PC-9 (cell line): Measurements from ENCODE around the gene MYD88. TPM values are rescaled to one million over a fixed set of nuclear protein-coding genes. Genes with fewer than 3 reads are reported as not detected.

Experiments
- BruUV-seq: library from RNA; stranded (reverse); fragments of 400-500 nt; replicated peaks from 2 replicates; lab custom pipeline; 2021; lab: Mats Ljungman, UMichigan
- CTCF ChIA-PET: fragments of 300-600 bp; sonication (Branson Sonifier 250); formaldehyde crosslinking; loops from one replicate; lab custom pipeline; 2022; ENCODE audit warnings: antibody characterized with exemption; lab: Charles Lee
- POLR2A ChIA-PET: fragments of 300-600 bp; sonication (Branson Sonifier 250); formaldehyde crosslinking; loops from one replicate; lab custom pipeline; 2022; ENCODE audit warnings: antibody characterized with exemption; ENCODE audit not compliant: unreplicated experiment; lab: Charles Lee
- DNase-seq, 2 experiments: peaks; one replicate each; pipeline versions ENCODE4 v3.0.0 to v3.0.0-alpha.2; 2015 to 2022; ENCODE audit warnings: mixed read lengths in 1 of 2
- H2AFZ ChIP-seq: fragments of 200-600 bp; sonication (generic); 2 replicates; pipeline ENCODE4 v1.8.1; 2017; ENCODE audit warnings: antibody characterized with exemption
- H3F3A ChIP-seq: fragments of 200-600 bp; sonication (generic); 2 replicates; pipeline ENCODE4 v1.8.1; 2017; ENCODE audit warnings: antibody characterized with exemption, mild to moderate bottlenecking, low read depth; ENCODE audit not compliant: insufficient read depth
- H3K27ac ChIP-seq: fragments of 200-600 bp; sonication (generic); 2 replicates; pipeline ENCODE4 v1.6.1; 2016; ENCODE audit warnings: mixed run types
- H3K27me3 ChIP-seq: fragments of 200-600 bp; sonication (generic); 2 replicates; pipeline ENCODE4 v1.6.1; 2016; ENCODE audit warnings: low read depth, mixed run types; ENCODE audit not compliant: insufficient read depth
- H3K36me3 ChIP-seq: fragments of 200-600 bp; sonication (generic); 2 replicates; pipeline ENCODE4 v1.6.1; 2016; ENCODE audit warnings: low read depth, mixed run types
- H3K4me1 ChIP-seq: fragments of 200-600 bp; sonication (generic); replicated peaks from 2 replicates; pipeline ENCODE4 v1.6.1; 2016; ENCODE audit warnings: mixed run types; ENCODE audit not compliant: insufficient read depth
- H3K4me2 ChIP-seq: fragments of 200-600 bp; sonication (generic); 2 replicates; pipeline ENCODE4 v1.6.1; 2017; ENCODE audit warnings: mixed run types
- H3K4me3 ChIP-seq: fragments of 200-600 bp; sonication (generic); 2 replicates; pipeline ENCODE4 v1.6.1; 2016; ENCODE audit warnings: mixed run types
- H3K79me2 ChIP-seq: fragments of 200-600 bp; sonication (generic); 2 replicates; pipeline ENCODE4 v1.6.1; 2017; ENCODE audit warnings: low read depth, mixed run types
- H3K9me2 ChIP-seq: fragments of 200-600 bp; sonication (generic); 2 replicates; pipeline ENCODE4 v1.8.1; 2017; ENCODE audit warnings: mild to moderate bottlenecking; ENCODE audit not compliant: insufficient read depth
- H3K9me3 ChIP-seq: fragments of 200-600 bp; sonication (generic); 2 replicates; pipeline ENCODE4 v1.8.1; 2016; ENCODE audit warnings: low read depth; ENCODE audit not compliant: insufficient read depth
- H4K20me1 ChIP-seq: fragments of 200-600 bp; sonication (generic); 2 replicates; pipeline ENCODE4 v1.8.1; 2017; ENCODE audit not compliant: insufficient read depth
- CTCF ChIP-seq: fragments of 200-600 bp; sonication (generic); conservative IDR thresholded peaks from 2 replicates; pipeline ENCODE4 v1.6.1; 2017; ENCODE audit warnings: mixed run types, antibody characterized with exemption, mild to moderate bottlenecking, moderate library complexity
- EZH2 ChIP-seq: fragments of 200-600 bp; sonication (generic); IDR thresholded peaks from 2 replicates; pipeline ENCODE4 v1.8.0; 2017; ENCODE audit warnings: antibody characterized with exemption, low read depth
- intact Hi-C: fragments of 100-400 bp; cut with micrococcal nuclease; formaldehyde crosslinking; loops from one replicate; pipeline ENCODE4 v1.10.0; 2022; ENCODE audit not compliant: unreplicated experiment
- total RNA-seq: library from RNA; stranded (reverse); gene quantifications from 2 replicates; pipeline ENCODE4 v1.2.3, GENCODE V29; 2021

MYD88 gene
- total RNA-seq, 1 experiment from 2014 or later = 25.0 TPM

- Histone ChIP-seq H3K4me3 (no peak overlapping the region), H3K9me2 (no peaks in the 10 kb centered on the region), H2AFZ (no peak overlapping the region), H3K9me3 (no peaks in the 10 kb centered on the region), H3F3A (no peaks in the 10 kb centered on the region), H3K4me1 (no peaks in the 10 kb centered on the region), H3K4me2 (no peak overlapping the region), H3K27ac (no peak overlapping the region), H4K20me1 (no peaks in the 10 kb centered on the region), H3K27me3 (no peaks in the 10 kb centered on the region), H3K36me3 (no peaks in the 10 kb centered on the region), H3K79me2 (no peaks in the 10 kb centered on the region)
- ChIA-PET POLR2A (no interaction called here), CTCF (no interaction called here)
- BruUV-seq = no TSS peak
- intact Hi-C loops = no loop called here
- no peak for DNase-seq
- TF ChIP-seq EZH2 (no peak), CTCF (no peak)
These were observed 17.0 kb upstream of the MYD88 start for GRCh38 chr3:38121451-38121831.

GRCh38 chr3:38121832-38122461 lies 16.5 kb upstream of the MYD88 start:
- Histone ChIP-seq H3K4me1 (no peaks in the 10 kb centered on the region), H3K4me2 (no peak overlapping the region), H3K9me2 (no peaks in the 10 kb centered on the region), H3K36me3 (no peaks in the 10 kb centered on the region), H3K79me2 (no peaks in the 10 kb centered on the region), H4K20me1 (no peaks in the 10 kb centered on the region), H3K4me3 (no peak overlapping the region), H3K27ac (no peak overlapping the region), H2AFZ (no peak overlapping the region), H3F3A (no peaks in the 10 kb centered on the region), H3K27me3 (no peaks in the 10 kb centered on the region), H3K9me3 (no peaks in the 10 kb centered on the region)
- POLR2A ChIA-PET = no interaction called here
- no TSS peak for BruUV-seq
- intact Hi-C loops = no loop called here
- DNase-seq = no peak
- CTCF ChIA-PET = no interaction called here
- TF ChIP-seq CTCF = no peak

DNA sequence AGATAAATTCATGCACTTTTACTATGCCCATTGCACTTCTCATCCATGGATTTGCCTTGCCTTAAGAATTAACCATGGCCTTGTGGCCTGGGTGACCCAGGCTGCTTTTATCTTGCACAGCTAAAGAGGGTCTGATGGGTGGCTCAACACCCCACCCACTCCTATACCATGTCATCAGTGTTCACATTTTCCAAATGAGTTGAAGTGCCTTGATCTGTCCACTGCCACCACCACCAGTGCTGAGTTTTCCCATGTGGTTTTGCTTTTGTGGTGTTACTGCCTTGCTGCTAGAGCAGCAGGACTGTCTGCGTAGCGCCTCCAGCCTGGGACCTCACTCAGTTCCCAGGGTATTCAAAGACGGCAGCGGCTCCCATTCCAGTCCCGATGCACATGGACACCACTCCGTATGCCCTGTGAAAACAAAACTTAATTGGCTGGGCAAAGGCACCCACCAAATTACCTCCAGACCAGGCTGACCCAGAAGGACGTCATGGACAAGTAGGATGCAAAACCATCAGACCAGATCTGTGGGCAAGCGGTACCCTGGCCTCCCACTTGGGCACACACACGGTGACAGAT lies 15.7 kb upstream of the MYD88 start:
- no peaks in the 10 kb centered on the region for H3K27me3 ChIP-seq
- ChIA-PET CTCF (interaction anchor here (0.5 kb wide), 1 partner anchor 362 kb away, joined by 5 read pairs; no protein-coding TSS in a partner anchor), POLR2A (no interaction called here)
- no peak overlapping the region for H2AFZ ChIP-seq
- H3K4me2 ChIP-seq = no peak overlapping the region
- H3K36me3 ChIP-seq = no peaks in the 10 kb centered on the region; the same call in 1 of the 2 replicates
- no peaks in the 10 kb centered on the region for H3K9me2 ChIP-seq
- TF ChIP-seq EZH2 (no peak), CTCF (no peak)
- BruUV-seq = no TSS peak
- intact Hi-C loops = no loop called here
- no peaks in the 10 kb centered on the region for H3K9me3 ChIP-seq
- no peak overlapping the region for H3K4me3 ChIP-seq
- H4K20me1 ChIP-seq = no peaks in the 10 kb centered on the region
- H3K79me2 ChIP-seq = no peaks in the 10 kb centered on the region
- DNase-seq = no peak
- H3K4me1 ChIP-seq = no peaks in the 10 kb centered on the region
- no peak overlapping the region for H3K27ac ChIP-seq
- no peaks in the 10 kb centered on the region for H3F3A ChIP-seq
